HG03575 (cell line): ENCODE measurements around the gene UBFD1.
"Not testable (repeated sequence)": the region's sequence is repeated elsewhere in the genome, so short reads cannot be mapped to it uniquely, and the experiment has no call there.

ENCODE experiments used
- ATAC-seq: cut with Tn5 transposase; IDR thresholded peaks from one replicate; pipeline ENCODE4 v1.9.1; 2021; ENCODE audit not compliant: unreplicated experiment, insufficient number of reproducible peaks, low FRiP score; ENCODE audit errors: extremely low read depth

The UBFD1 gene

GRCh38 chr16:23556881-23557778 is at the start of gene UBFD1, which contains the start of gene EARS2:
UBFD1 (plus strand) TSS chr16:23557727; CDS start chr16:23557743, 16 bp downstream.
EARS2 (minus strand) TSS chr16:23557350; CDS start chr16:23557343, 7 bp downstream.
- peak; percentile 51 for ATAC-seq

- ATAC-seq = no peak
These were observed 48.7 kb upstream of the UBFD1 start for GRCh38 chr16:23508589-23509440.

- ATAC-seq = no peak
These were observed 48.1 kb upstream of the UBFD1 start for GRCh38 chr16:23509441-23509754.

GRCh38 chr16:23509782-23510163 is 47.8 kb upstream of the UBFD1 start:
- no peak for ATAC-seq

- no peak for ATAC-seq
These were observed 47.2 kb upstream of the UBFD1 start, which contains the start of gene GGA2 for GRCh38 chr16:23510164-23510914. GGA2 (minus strand) TSS chr16:23510494; CDS start chr16:23510411, 83 bp downstream.

- ATAC-seq = not testable (repeated sequence)
These were observed 46.6 kb upstream of the UBFD1 start for GRCh38 chr16:23510915-23511270.

- no peak for ATAC-seq
These were observed 45.8 kb upstream of the UBFD1 start for GRCh38 chr16:23511731-23512130.

GRCh38 chr16:23512168-23512695 is 45.3 kb upstream of the UBFD1 start:
- no peak for ATAC-seq

GRCh38 chr16:23514381-23515152 is 43.0 kb upstream of the UBFD1 start:
- ATAC-seq = no peak

- no peak for ATAC-seq
These were observed 41.6 kb upstream of the UBFD1 start for GRCh38 chr16:23515881-23516280.

- ATAC-seq = no peak
These were observed 41.0 kb upstream of the UBFD1 start for GRCh38 chr16:23516366-23517137.

GRCh38 chr16:23518435-23518891 is 39.1 kb upstream of the UBFD1 start:
- no peak for ATAC-seq

- ATAC-seq = no peak
These were observed 38.2 kb upstream of the UBFD1 start for GRCh38 chr16:23519282-23519681.

GRCh38 chr16:23520500-23520899 is 37.0 kb upstream of the UBFD1 start:
- no peak for ATAC-seq

GRCh38 chr16:23521037-23521743 is 36.3 kb upstream of the UBFD1 start:
- no peak for ATAC-seq

- no peak for ATAC-seq
These were observed 35.6 kb upstream of the UBFD1 start for GRCh38 chr16:23521965-23522364.

GRCh38 chr16:23523321-23523720 is 34.2 kb upstream of the UBFD1 start:
- ATAC-seq = no peak
